HEK293 (cell line): ENCODE measurements around the gene METTL23.

ENCODE experiments used
- CTCF ChIA-PET: fragments of 350-600 bp; formaldehyde crosslinking; extraction: SDS; loops from one replicate; lab custom pipeline; 2021; ENCODE audit warnings: antibody characterized with exemption; lab: Yijun Ruan, JAX
- POLR2A ChIA-PET: fragments of 300-600 bp; formaldehyde crosslinking; extraction: SDS; loops from one replicate; lab custom pipeline; 2020; ENCODE audit warnings: antibody characterized with exemption, inconsistent platforms; lab: Yijun Ruan, JAX
- H3K27ac ChIP-seq: fragments of 200-500 bp; sonication (Bioruptor generic); 2 replicates; pipeline ENCODE4 v1.5.1; 2014; ENCODE audit warnings: low read depth, low read length, control low read depth, inconsistent platforms; ENCODE audit errors: extremely low read depth
- H3K36me3 ChIP-seq, 2 experiments: fragments of 200-500 bp in 1 of 2; sonication (Bioruptor generic) in 1 of 2; 1 replicate in 1 of 2; 2 replicates in 1 of 2; pipeline ENCODE4 v1.5.1; 2014 to 2017; ENCODE audit warnings: inconsistent platforms in 2 of 2, low read length in 2 of 2; ENCODE audit not compliant: control insufficient read depth in 2 of 2, insufficient read depth in 1 of 2
- H3K4me1 ChIP-seq: fragments of 200-500 bp; sonication (Bioruptor generic); 2 replicates; pipeline ENCODE4 v1.5.1; 2014; ENCODE audit warnings: mild to moderate bottlenecking, low read length, inconsistent platforms; ENCODE audit not compliant: control insufficient read depth, insufficient read depth
- H3K4me3 ChIP-seq: 2 replicates; pipeline ENCODE4 v1.5.1; 2011; ENCODE audit warnings: low read depth, mild to moderate bottlenecking, control low read depth, low read length, moderate library complexity
- H3K9me3 ChIP-seq: fragments of 200-500 bp; sonication (Bioruptor generic); 2 replicates; pipeline ENCODE4 v1.5.1; 2014; ENCODE audit warnings: low read depth, low read length, inconsistent platforms; ENCODE audit not compliant: control insufficient read depth, insufficient read depth
- AEBP2 ChIP-seq: fragments of 450-650 bp; formaldehyde crosslinking; IDR thresholded peaks from 2 replicates; pipeline ENCODE4 v1.5.1; 2016; ENCODE audit warnings: missing biosample characterization, missing genetic modification characterization, borderline replicate concordance
- GFI1B ChIP-seq: fragments of 450-650 bp; formaldehyde crosslinking; IDR thresholded peaks from 2 replicates; pipeline ENCODE4 v1.5.1; 2016; ENCODE audit warnings: missing biosample characterization, missing genetic modification characterization
- HOXC10 ChIP-seq: sonication (generic); formaldehyde crosslinking; IDR thresholded peaks from 2 replicates; pipeline ENCODE4 v1.8.1; 2023; ENCODE audit warnings: mild to moderate bottlenecking, missing genetic modification reagents
- KLF1 ChIP-seq: fragments of 450-650 bp; formaldehyde crosslinking; IDR thresholded peaks from 2 replicates; pipeline ENCODE4 v1.5.1; 2016; ENCODE audit warnings: missing biosample characterization, missing genetic modification characterization
- OSR2 ChIP-seq: fragments of 450-650 bp; formaldehyde crosslinking; IDR thresholded peaks from 2 replicates; pipeline ENCODE4 v1.5.1; 2016; ENCODE audit warnings: missing biosample characterization, missing genetic modification characterization
- PBX3 ChIP-seq: sonication (generic); formaldehyde crosslinking; IDR thresholded peaks from 2 replicates; pipeline ENCODE4 v1.8.1; 2022; ENCODE audit warnings: mild to moderate bottlenecking, moderate library complexity, missing genetic modification reagents
- SP2 ChIP-seq: fragments of 450-650 bp; formaldehyde crosslinking; IDR thresholded peaks from 2 replicates; pipeline ENCODE4 v1.5.1; 2016; ENCODE audit warnings: missing biosample characterization, missing genetic modification characterization
- WT1 ChIP-seq: fragments of 450-650 bp; formaldehyde crosslinking; IDR thresholded peaks from 2 replicates; pipeline ENCODE4 v1.5.1; 2016; ENCODE audit warnings: missing biosample characterization, missing genetic modification characterization
- YY2 ChIP-seq: fragments of 450-650 bp; formaldehyde crosslinking; IDR thresholded peaks from 2 replicates; pipeline ENCODE4 v1.5.1; 2016; ENCODE audit warnings: missing biosample characterization, missing genetic modification characterization
- ZBTB17 ChIP-seq: fragments of 450-650 bp; formaldehyde crosslinking; IDR thresholded peaks from 2 replicates; pipeline ENCODE4 v1.5.1; 2016; ENCODE audit warnings: missing biosample characterization, missing genetic modification characterization
- ZBTB8A ChIP-seq: fragments of 450-650 bp; formaldehyde crosslinking; IDR thresholded peaks from 2 replicates; pipeline ENCODE4 v1.5.1; 2016; ENCODE audit warnings: missing biosample characterization, missing genetic modification characterization
- ZFHX2 ChIP-seq: fragments of 450-650 bp; formaldehyde crosslinking; conservative IDR thresholded peaks from 2 replicates; pipeline ENCODE4 v1.5.1; 2016; ENCODE audit warnings: missing biosample characterization, missing genetic modification characterization
- ZIC2 ChIP-seq: fragments of 450-650 bp; formaldehyde crosslinking; IDR thresholded peaks from 2 replicates; pipeline ENCODE4 v1.5.1; 2016; ENCODE audit warnings: missing biosample characterization, missing genetic modification characterization
- ZNF132 ChIP-seq: fragments of 450-650 bp; formaldehyde crosslinking; IDR thresholded peaks from 2 replicates; pipeline ENCODE4 v1.5.1; 2017; ENCODE audit warnings: missing biosample characterization, missing genetic modification characterization, borderline replicate concordance
- ZNF146 ChIP-seq: fragments of 450-650 bp; formaldehyde crosslinking; IDR thresholded peaks from 2 replicates; pipeline ENCODE4 v1.5.1; 2016; ENCODE audit warnings: missing biosample characterization, missing genetic modification characterization
- ZNF155 ChIP-seq: fragments of 450-650 bp; formaldehyde crosslinking; IDR thresholded peaks from 2 replicates; pipeline ENCODE4 v1.5.1; 2016; ENCODE audit warnings: missing biosample characterization, missing genetic modification characterization
- ZNF169 ChIP-seq: fragments of 450-650 bp; formaldehyde crosslinking; IDR thresholded peaks from 2 replicates; pipeline ENCODE4 v1.5.1; 2016; ENCODE audit warnings: missing biosample characterization, missing genetic modification characterization
- ZNF174 ChIP-seq: fragments of 450-650 bp; formaldehyde crosslinking; IDR thresholded peaks from 2 replicates; pipeline ENCODE4 v1.5.0; 2017; ENCODE audit warnings: missing biosample characterization, mild to moderate bottlenecking, missing genetic modification characterization
- ZNF2 ChIP-seq: fragments of 450-650 bp; formaldehyde crosslinking; IDR thresholded peaks from 2 replicates; pipeline ENCODE4 v1.5.1; 2016; ENCODE audit warnings: missing biosample characterization, missing genetic modification characterization
- ZNF211 ChIP-seq: fragments of 450-650 bp; formaldehyde crosslinking; IDR thresholded peaks from 2 replicates; pipeline ENCODE4 v1.5.1; 2016; ENCODE audit warnings: low read depth, missing biosample characterization, missing genetic modification characterization
- ZNF391 ChIP-seq: fragments of 450-650 bp; formaldehyde crosslinking; IDR thresholded peaks from 2 replicates; pipeline ENCODE4 v1.5.1; 2016; ENCODE audit warnings: low read depth, missing biosample characterization, missing genetic modification characterization, borderline replicate concordance
- ZNF394 ChIP-seq: fragments of 450-650 bp; formaldehyde crosslinking; IDR thresholded peaks from 2 replicates; pipeline ENCODE4 v1.5.1; 2016; ENCODE audit warnings: missing biosample characterization, missing genetic modification characterization, mild to moderate bottlenecking, moderate library complexity, borderline replicate concordance
- ZNF423 ChIP-seq: fragments of 450-650 bp; formaldehyde crosslinking; IDR thresholded peaks from 2 replicates; pipeline ENCODE4 v1.5.1; 2016; ENCODE audit warnings: missing biosample characterization, missing genetic modification characterization
- ZNF548 ChIP-seq: fragments of 450-650 bp; formaldehyde crosslinking; IDR thresholded peaks from 2 replicates; pipeline ENCODE4 v1.5.1; 2016; ENCODE audit warnings: missing biosample characterization, missing genetic modification characterization
- ZNF600 ChIP-seq: fragments of 450-650 bp; formaldehyde crosslinking; IDR thresholded peaks from 2 replicates; pipeline ENCODE4 v1.5.1; 2016; ENCODE audit warnings: missing biosample characterization, missing genetic modification characterization
- ZNF623 ChIP-seq: fragments of 450-650 bp; formaldehyde crosslinking; IDR thresholded peaks from 2 replicates; pipeline ENCODE4 v1.5.1; 2016; ENCODE audit warnings: missing biosample characterization, missing genetic modification characterization
- ZNF658 ChIP-seq: fragments of 450-650 bp; formaldehyde crosslinking; IDR thresholded peaks from 2 replicates; pipeline ENCODE4; 2016; ENCODE audit warnings: missing biosample characterization, missing genetic modification characterization
- ZNF768 ChIP-seq: fragments of 450-650 bp; formaldehyde crosslinking; IDR thresholded peaks from 2 replicates; pipeline ENCODE4 v1.5.1; 2018; ENCODE audit warnings: missing biosample characterization, mild to moderate bottlenecking, missing genetic modification characterization
- ZNF776 ChIP-seq: fragments of 450-650 bp; formaldehyde crosslinking; IDR thresholded peaks from 2 replicates; pipeline ENCODE4 v1.5.0; 2017; ENCODE audit warnings: missing biosample characterization, missing genetic modification characterization, borderline replicate concordance
- ZNF785 ChIP-seq: fragments of 450-650 bp; formaldehyde crosslinking; IDR thresholded peaks from 2 replicates; pipeline ENCODE4 v1.5.1; 2016; ENCODE audit warnings: missing biosample characterization, missing genetic modification characterization
- ZNF791 ChIP-seq: fragments of 450-650 bp; formaldehyde crosslinking; IDR thresholded peaks from 2 replicates; pipeline ENCODE4 v1.5.1; 2016; ENCODE audit warnings: missing biosample characterization, missing genetic modification characterization
- ZNF792 ChIP-seq: fragments of 450-650 bp; formaldehyde crosslinking; IDR thresholded peaks from 2 replicates; pipeline ENCODE4 v1.5.1; 2016; ENCODE audit warnings: missing biosample characterization, missing genetic modification characterization
- ZXDB ChIP-seq: fragments of 450-650 bp; formaldehyde crosslinking; IDR thresholded peaks from 2 replicates; pipeline ENCODE4 v1.5.1; 2016; ENCODE audit warnings: missing biosample characterization, missing genetic modification characterization

The METTL23 gene

GRCh38 chr17:76727745-76728456, 1.3 kb downstream of the METTL23 start:
- CTCF ChIA-PET: interaction anchor here (0.6 to 8.7 kb wide), 10 partner anchors 7 to 526 kb away, joined by 3 to 68 read pairs (median 5); partner anchors contain the start of genes MGAT5B and MXRA7
- Histone ChIP-seq H3K4me1 (peaks cover 7% of the 10 kb centered on the region), H3K27ac (peak overlapping the region; percentile 34; the same call in 1 of the 2 replicates), H3K9me3 (no peaks in the 10 kb centered on the region), H3K36me3 (peaks cover 38 to 54% of the 10 kb centered on the region in 2 experiments)
- POLR2A ChIA-PET: interaction anchor here (0.5 to 4.6 kb wide), 18 partner anchors 9 to 578 kb away, joined by 3 to 68 read pairs (median 4); partner anchors contain the start of genes MFSD11 and SRSF2
- no peak for TF ChIP-seq ZNF423 (tag by site-specific recombination)
- no peak for TF ChIP-seq ZFHX2
- no peak for TF ChIP-seq ZIC2 (tag by site-specific recombination)
- TF ChIP-seq ZNF155 (tag by site-specific recombination): no peak
- no peak for TF ChIP-seq ZNF2 (tag by site-specific recombination)
- TF ChIP-seq WT1 (tag by site-specific recombination): peak; percentile 8; the same call in 1 of the 2 replicates
- TF ChIP-seq YY2 (tag by site-specific recombination): no peak
- no peak for TF ChIP-seq ZXDB (tag by site-specific recombination)
- TF ChIP-seq ZNF169 (tag by site-specific recombination): no peak
- TF ChIP-seq ZNF658 (tag by site-specific recombination): no peak
- peak; percentile 79; the same call in 1 of the 2 replicates for TF ChIP-seq GFI1B (tag by site-specific recombination)
- no peak for TF ChIP-seq ZNF132
- no peak for TF ChIP-seq ZNF623 (tag by site-specific recombination)
- no peak for TF ChIP-seq ZNF791 (tag by site-specific recombination)
- TF ChIP-seq KLF1 (tag by site-specific recombination): peak; percentile 37
- no peak for TF ChIP-seq ZNF768
- no peak for TF ChIP-seq ZNF211 (tag by site-specific recombination)
- TF ChIP-seq ZBTB17: peak; percentile 98
- TF ChIP-seq ZNF600: 0 out of 2 replicates have a peak, but pooled peaks have one; percentile 41
- no peak; the same call in 1 of the 2 replicates for TF ChIP-seq ZNF146 (tag by site-specific recombination)
- no peak for TF ChIP-seq AEBP2 (tag by site-specific recombination)
- no peak for TF ChIP-seq ZNF391 (tag by site-specific recombination)
- peak; percentile 33; the same call in 1 of the 2 replicates for TF ChIP-seq SP2 (tag by site-specific recombination)
- no peak for TF ChIP-seq HOXC10 (CRISPR knock-in tag)
- no peak for TF ChIP-seq PBX3 (CRISPR knock-in tag)
- peak; percentile 42; the same call in 1 of the 2 replicates for TF ChIP-seq ZBTB8A (tag by site-specific recombination)
- TF ChIP-seq OSR2: no peak
- TF ChIP-seq ZNF394 (tag by site-specific recombination): peak; percentile 83
- TF ChIP-seq ZNF548: no peak
- TF ChIP-seq ZNF785 (tag by site-specific recombination): no peak
- TF ChIP-seq ZNF792 (tag by site-specific recombination): no peak
- no peak for TF ChIP-seq ZNF776
- TF ChIP-seq ZNF174: no peak
- TF ChIP-seq, all 188 proteins: peak for 8
- H3K4me3 ChIP-seq: peak overlapping the region; percentile 93
